Measurements from ENCODE around the gene CCDC68. TPM values are rescaled to one million over a fixed set of nuclear protein-coding genes. Genes with fewer than 3 reads are reported as not detected.
"Not testable (repeated sequence)": the region's sequence is repeated elsewhere in the genome, so short reads cannot be mapped to it uniquely, and the experiment has no call there.

Gene CCDC68
- total and polyA plus RNA-seq, 12 donors: 1.8 to 12.7 (median 3.4) TPM

DNA sequence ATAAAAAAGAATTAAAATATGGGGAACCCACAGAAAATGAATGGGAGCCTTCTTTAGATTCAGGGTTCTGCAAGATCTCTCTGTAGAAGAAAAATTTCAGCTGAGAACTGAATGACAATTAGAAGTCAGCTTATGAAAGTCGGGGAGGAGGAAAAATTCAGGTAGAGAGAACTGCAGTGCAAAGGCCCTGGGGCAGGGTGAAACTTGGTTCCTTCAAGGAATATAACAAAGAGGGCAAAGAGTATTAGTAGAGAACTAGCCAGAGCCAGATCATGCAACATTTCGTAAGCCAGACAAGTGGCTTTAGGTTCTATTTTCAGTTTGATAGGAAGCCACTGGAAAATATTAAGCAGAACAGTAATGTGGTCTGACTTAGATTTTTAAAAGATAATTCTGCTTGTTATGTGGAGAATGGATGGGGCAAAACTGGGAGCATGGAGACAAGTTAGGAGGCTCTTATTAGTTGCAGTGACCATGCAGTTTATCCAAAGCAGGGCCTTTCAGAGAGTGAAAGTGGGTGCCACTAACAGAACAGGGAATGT is 103.1 kb downstream of the CCDC68 start:
- intact Hi-C loops (cut with DNase I): no loop called here
- no peak overlapping the region for H3K27ac ChIP-seq

DNA sequence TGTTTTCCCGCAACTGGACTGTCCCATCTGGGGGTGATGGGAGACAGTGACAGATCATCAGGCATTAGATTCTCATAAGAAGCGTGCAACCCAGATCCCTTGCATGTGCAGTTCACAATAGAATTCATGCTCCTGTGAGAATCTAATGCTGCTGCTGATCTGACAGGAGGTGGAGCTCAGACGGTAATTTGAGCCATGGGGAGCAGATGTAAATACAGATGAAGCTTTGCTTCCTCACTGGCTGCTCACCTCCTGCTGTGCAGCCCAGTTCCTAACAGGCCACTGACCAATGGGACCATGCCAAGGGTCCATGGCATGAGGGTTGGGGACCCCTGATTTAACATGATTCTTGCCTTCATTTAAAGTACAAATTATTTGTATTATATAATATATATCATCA is 104.2 kb downstream of the CCDC68 start:
- H3K27me3 ChIP-seq; H3K36me3 ChIP-seq; H3K4me3 ChIP-seq; ATAC-seq; H3K27ac ChIP-seq; H3K9me3 ChIP-seq; DNase-seq; H3K4me1 ChIP-seq; intact Hi-C loops (cut with DNase I): not testable (repeated sequence)
- 92 to 94% methylated on average over 3 of the region's 3 CpGs for WGBS, 2 donors

More for the DNA sequence above, 103.1 kb downstream of the CCDC68 start:
- Histone ChIP-seq H3K9me3 (no peaks in the 10 kb centered on the region), H3K4me1 (no peaks in the 10 kb centered on the region), H3K27me3 (no peaks in the 10 kb centered on the region), H3K4me3 (no peak overlapping the region), H3K36me3 (no peaks in the 10 kb centered on the region)
- TF ChIP-seq, protein P1, sequence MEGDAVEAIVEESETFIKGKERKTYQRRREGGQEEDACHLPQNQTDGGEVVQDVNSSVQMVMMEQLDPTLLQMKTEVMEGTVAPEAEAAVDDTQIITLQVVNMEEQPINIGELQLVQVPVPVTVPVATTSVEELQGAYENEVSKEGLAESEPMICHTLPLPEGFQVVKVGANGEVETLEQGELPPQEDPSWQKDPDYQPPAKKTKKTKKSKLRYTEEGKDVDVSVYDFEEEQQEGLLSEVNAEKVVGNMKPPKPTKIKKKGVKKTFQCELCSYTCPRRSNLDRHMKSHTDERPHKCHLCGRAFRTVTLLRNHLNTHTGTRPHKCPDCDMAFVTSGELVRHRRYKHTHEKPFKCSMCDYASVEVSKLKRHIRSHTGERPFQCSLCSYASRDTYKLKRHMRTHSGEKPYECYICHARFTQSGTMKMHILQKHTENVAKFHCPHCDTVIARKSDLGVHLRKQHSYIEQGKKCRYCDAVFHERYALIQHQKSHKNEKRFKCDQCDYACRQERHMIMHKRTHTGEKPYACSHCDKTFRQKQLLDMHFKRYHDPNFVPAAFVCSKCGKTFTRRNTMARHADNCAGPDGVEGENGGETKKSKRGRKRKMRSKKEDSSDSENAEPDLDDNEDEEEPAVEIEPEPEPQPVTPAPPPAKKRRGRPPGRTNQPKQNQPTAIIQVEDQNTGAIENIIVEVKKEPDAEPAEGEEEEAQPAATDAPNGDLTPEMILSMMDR (IDR thresholded peaks at IDR 0.05): no peak
- ATAC-seq (no peak), DNase-seq (no peak)
- WGBS, 2 donors: 91 to 95% methylated on average over 2 of the region's 2 CpGs

DNA sequence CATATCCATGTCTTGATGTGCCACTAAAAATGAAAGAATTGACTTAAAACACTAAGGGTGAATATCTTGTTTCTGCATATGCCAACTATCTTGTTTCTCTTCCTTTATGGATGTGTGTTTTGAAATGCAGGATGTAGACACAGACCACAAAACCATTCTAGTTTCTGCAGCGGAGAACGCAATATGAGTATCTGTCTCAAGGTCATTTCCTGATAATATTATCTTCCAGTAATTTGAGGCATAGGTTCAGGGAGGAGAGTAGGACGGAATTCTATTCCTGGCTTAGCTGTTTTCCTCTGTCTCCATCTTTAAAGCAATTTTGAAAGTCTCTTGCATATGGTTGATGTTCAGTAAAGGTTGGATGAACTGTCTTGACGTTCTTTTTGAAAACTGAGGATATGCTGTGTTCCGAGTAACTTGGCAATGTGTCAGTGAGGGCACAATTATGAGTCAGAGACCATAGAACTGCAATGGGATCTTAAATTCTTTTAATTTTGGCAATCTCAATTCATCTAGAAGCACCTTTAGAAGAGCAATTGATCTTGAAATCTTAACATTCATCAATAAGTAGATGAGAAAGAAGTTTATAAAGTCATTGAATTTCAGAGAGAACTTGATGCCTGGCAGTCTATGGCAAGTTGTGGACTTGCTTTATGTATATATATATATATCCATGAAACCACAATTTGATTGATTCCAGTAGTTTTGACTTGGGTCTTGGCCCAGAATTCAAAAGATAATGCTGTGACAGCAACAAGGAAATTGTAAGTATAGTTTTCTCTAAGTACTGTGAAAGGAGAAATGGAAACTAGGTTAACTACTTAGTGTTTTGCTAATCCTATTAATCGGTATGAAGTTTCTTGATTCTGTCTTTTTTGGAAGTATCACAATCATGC is 106.2 kb downstream of the CCDC68 start:
- Histone ChIP-seq H3K27me3 (no peaks in the 10 kb centered on the region), H3K4me1 (no peaks in the 10 kb centered on the region), H3K27ac (no peak overlapping the region), H3K36me3 (no peaks in the 10 kb centered on the region), H3K4me3 (no peak overlapping the region), H3K9me3 (no peaks in the 10 kb centered on the region)
- intact Hi-C loops (cut with DNase I): no loop called here
- WGBS, 2 donors: 55 to 66% methylated on average over 6 of the region's 6 CpGs
- ATAC-seq (no peak), DNase-seq (no peak)
- TF ChIP-seq, protein P1 (IDR thresholded peaks at IDR 0.05): no peak

Other genes with a start within 250 kb of the CCDC68 start
- gene RAB27B, start 131.0 kb downstream of the CCDC68 start, total RNA-seq: under 1 TPM in 9 of 10 donors, not detected in 1; 0.02 to 0.86 (median 0.07) TPM
- under 1 TPM in 1 of 2 donors, not detected in 1; 0.03 TPM for gene RAB27B, start 131.0 kb downstream of the CCDC68 start, polyA plus RNA-seq